Fibroblast of skin of right quadriceps (primary cell): Measurements from ENCODE around the gene NUMB.
"Not testable (repeated sequence)": the region's sequence is repeated elsewhere in the genome, so short reads cannot be mapped to it uniquely, and the experiment has no call there.

Source experiments
- DNase-seq: peaks from one replicate; pipeline ENCODE4 v3.0.0-alpha.2; 2013

Gene NUMB

DNA sequence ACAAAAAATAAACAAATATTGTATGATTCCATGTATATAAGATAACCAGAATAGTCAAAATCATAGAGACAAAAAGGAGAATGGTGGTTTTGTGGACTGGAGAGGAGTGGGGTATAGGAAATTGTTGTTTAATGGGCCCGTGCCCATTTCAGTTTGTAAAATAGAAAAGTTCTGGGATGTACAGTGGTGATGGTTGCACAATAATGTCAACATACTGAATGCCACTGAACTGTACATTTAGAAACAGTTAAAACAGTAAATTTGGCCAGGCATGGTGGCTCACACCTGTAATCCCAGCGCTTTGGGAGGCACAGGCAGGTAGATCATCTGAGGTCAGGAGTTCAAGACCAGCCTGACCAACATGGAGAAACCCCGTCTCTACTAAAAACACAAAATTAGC, 40.1 kb downstream of the NUMB start:
- DNase-seq: no peak

DNA sequence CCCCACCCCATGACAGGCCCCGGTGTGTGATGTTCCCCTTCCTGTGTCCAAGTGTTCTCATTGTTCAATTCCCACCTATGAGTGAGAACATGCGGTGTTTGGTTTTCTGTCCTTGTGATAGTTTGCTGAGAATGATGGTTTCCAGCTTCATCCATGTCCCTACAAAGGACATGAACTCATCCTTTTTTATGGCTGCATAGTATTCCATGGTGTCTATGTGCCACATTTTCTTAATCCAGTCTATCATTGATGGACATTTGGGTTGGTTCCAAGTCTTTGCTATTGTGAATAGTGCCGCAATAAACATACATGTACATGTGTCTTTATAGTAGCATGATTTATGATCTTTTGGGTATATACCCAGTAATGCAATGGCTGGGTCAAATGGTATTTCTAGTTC, 52.1 kb downstream of the NUMB start:
- not testable (repeated sequence) for DNase-seq

DNA sequence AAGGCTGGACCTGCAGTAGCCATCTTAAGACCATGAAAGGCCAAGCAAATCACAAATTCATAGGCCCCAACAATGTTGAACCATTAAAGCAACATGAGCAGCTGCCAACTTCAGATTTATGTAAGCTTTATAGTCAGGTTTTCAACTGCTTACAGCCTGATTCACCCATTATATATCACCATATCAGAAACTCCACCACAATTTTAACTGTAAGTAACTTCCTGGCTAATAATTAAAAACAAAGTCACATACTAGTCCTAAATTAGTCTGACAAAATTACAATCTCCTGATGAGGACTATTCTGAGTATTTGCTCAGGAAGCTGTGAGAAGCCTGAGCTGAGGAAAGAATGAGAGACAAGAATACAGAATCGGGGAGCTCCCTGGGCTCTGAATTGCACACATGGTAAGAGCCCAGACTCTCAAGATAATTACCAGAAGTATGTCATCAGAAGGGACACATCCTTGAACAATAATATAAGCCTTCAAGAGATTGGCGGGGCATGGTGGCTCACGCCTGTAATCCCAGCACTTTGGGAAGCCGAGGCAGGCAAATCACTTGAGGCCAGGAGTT, 55.1 kb downstream of the NUMB start:
- DNase-seq: peak; percentile 9

GRCh38 chr14:73402579-73402978, 55.8 kb downstream of the NUMB start:
- DNase-seq: no peak

- no peak for DNase-seq
Observed at GRCh38 chr14:73397810-73398209, 60.5 kb downstream of the NUMB start.

- no peak for DNase-seq
Observed at GRCh38 chr14:73394317-73394716, 64.0 kb downstream of the NUMB start.

DNA sequence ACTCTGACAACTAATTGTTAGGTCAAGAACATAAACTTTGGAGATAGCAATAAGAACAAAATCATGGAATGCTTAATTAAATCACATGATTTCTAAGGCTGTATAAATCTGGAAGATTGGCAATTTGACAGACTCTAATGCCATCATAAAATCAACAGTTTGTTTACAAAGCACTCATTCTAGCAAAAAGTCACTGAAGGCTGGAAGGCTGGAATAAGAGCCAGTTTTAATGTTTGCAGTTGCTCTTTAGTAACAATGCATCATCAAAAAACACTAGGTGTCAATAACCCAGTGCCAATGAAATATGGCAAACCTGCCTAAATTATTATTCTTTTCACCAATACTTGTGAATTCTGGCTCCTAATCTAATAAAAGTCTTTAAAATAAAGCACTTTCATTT, 65.0 kb downstream of the NUMB start:
- no peak for DNase-seq

DNA sequence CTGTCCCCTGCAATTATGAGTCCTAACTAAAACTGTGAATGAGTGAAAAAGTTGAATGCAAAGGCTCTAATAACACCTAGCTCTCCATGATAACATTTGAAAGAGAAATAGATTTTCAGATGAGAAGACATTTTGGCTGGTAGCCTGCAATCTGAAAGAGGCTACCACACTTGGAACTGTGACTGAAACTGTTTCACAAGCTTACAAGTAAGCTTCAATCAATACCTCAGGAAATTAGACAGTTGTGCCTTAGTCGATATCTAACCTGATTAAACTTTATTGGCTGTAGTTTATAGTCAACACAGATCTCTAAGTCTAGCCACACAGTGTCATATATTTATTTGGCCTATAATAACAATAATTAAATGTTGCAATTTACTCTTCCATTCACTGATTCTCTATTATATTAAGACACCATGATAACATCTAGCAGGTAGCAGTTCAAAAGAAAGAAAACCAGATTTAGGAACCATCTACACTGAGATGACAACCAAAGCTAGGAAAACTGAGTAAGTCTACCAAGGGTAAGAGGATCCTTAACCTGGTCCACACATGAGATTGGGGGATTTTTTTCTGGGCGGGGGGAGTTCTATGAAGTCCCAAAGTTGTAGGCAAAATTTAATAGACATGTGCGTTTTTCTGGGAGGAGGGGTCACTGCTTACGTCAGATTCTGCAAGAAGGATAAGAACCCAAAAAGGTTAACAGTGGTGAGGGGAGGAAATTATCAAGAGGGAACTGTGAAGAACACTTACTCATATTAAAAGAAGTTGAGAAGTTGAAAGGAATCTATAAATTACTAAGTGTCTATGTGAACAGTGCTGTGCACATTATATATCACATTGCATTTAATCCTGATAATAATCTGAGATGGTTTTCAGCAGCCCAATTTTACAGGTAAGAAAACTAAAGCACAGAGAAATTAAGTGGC, 65.8 kb downstream of the NUMB start:
- no peak for DNase-seq

DNA sequence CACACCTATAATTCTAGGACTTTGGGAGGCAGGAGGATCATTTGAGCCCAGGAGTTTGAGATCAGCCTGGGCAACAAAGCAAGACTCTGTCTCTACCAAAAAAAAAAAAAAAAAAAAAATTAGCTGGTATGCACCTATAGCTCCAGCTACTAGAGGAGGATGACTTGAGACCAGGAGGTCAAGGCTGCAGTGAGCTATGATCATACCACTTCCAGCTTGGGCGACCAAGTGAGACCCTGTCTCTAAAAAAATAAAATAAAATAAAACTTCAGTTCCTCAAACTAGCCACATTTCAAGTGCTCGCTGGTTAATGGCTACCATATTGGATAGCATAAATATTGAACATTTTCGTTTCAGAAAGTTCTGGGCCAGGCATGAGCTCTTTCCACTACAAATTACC, 70.5 kb downstream of the NUMB start:
- DNase-seq: not testable (repeated sequence)

GRCh38 chr14:73386342-73386741, 72.0 kb downstream of the NUMB start:
- no peak for DNase-seq

- DNase-seq: not testable (repeated sequence)
Observed at GRCh38 chr14:73385021-73385420, 73.3 kb downstream of the NUMB start.

DNA sequence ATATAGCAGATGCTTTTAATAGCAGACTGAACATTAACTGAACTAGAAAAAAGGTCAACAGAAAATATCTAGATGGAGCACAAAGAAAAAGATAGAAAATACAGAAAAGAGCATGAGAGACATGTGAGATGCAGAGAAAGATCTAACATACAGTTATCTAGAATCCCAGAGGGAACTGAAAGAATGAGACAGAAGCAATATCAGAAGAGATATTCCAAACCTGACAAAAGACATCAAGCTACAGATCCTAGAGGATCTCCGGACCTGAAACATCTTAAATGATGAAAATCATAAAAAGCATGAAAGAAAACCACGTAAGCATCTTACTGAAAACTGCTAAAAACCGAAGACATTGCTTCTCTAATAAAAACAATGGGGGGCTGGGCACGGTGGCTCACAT, 75.0 kb downstream of the NUMB start:
- no peak for DNase-seq

- DNase-seq: no peak
Observed at GRCh38 chr14:73381380-73382013, 76.8 kb downstream of the NUMB start.

- DNase-seq: no peak
Observed at GRCh38 chr14:73376585-73376984, 81.8 kb downstream of the NUMB start.

GRCh38 chr14:73375861-73376260, 82.5 kb downstream of the NUMB start:
- no peak for DNase-seq

DNA sequence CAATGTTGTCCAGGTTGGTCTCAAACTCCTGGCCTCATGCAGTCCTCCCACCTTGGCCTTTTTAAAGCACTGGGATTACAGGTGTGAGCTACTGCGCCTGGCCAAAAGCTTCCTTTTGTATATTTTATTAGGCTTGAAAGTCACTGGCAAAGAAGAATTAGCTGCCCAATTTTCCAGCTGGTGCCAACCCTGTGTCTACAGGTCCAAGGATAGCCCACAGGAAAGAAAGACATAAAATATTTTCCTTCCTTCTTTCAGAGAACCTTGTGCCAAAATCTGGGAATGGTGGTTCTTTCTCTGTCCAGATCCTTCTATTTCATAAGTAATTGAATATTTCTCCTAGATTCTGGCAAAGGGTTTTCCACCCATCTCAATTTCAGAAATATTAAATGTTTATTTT, 84.1 kb downstream of the NUMB start:
- DNase-seq: no peak

DNA sequence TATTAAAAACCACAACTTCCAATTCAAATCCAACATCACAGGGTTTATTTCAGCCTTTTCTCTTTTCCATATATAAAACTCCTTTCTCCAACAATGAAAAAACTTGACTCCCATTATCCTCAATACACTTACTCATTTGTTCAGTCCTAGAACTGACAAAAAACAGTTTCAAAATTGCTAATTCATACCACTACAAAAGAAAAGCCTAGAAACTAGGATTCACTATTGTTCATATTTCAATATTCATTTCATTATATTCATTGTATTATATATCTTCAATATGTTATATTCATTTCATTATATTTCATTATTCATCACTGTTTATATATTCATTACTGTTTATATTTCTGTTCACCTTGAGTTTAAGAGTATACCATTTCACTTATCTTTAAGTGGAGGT, 85.8 kb downstream of the NUMB start:
- DNase-seq: no peak

DNA sequence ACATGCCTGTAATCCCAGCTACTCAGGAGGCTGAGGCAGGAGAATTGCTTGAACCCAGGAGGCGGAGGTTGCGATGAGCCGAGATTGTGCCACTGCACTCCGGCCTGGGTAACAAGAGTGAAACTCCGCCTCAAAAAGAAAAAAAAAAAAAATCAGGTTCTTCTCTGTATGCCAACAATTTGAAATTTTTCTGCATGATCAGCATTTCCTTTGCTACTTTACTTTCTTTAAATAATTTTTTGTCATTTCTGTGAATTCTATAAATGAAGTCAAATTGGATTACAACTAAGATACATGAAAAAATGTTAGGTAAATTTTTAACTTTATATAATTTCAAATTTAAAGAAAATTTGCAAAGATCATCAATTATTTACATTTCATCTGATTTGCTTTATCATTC, 87.8 kb downstream of the NUMB start:
- no peak for DNase-seq

- DNase-seq: no peak
Observed at GRCh38 chr14:73369428-73369827, 88.9 kb downstream of the NUMB start.

GRCh38 chr14:73368616-73369015, 89.7 kb downstream of the NUMB start:
- no peak for DNase-seq

- DNase-seq: no peak
Observed at GRCh38 chr14:73365727-73366126, 92.6 kb downstream of the NUMB start.

DNA sequence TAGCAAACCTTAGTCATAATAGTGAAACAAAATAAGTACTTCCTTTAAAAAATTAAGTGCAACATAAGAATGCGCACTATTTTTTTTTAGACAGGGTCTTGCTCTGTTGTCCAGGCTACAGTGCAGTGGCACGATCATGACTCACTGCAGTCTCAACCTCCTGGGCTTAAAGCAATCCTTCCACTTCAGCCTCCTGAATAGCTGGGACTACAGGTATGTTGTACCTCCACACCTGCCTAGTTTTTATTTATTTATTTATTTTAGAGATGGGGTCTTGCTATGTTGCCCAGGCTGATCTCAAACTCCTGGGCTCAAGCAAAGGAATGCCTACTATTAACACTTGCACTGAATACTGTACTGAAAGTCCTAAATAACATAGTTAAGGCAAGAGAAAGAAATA, 93.8 kb downstream of the NUMB start:
- no peak for DNase-seq

DNA sequence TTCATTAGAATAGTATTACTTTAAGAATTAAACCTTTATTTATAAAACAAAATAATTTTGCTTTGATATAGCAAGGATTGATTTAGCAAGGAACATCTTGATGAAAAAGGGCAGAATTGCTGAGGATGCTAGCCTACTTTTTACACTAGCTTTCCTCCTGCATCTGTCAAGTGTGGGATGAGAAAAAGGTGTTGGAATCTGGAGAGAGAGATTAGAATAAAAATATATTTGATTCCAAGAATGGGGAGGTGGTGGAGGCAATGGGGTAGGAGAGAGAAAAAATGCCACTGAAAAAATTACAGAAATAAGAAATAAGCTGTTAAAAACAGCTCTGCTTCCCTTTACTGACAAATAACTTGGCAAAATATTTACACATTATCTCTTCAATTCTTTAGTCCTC, 98.9 kb downstream of the NUMB start:
- DNase-seq: no peak

- no peak for DNase-seq
Observed at GRCh38 chr14:73358187-73358586, 100.2 kb downstream of the NUMB start.
